HG02884 (cell line): ENCODE data around the gene IMPG2.
"Not testable (repeated sequence)": the region's sequence is repeated elsewhere in the genome, so short reads cannot be mapped to it uniquely, and the experiment has no call there.

ENCODE experiments used
- ATAC-seq: cut with Tn5 transposase; IDR thresholded peaks from one replicate; pipeline ENCODE4 v1.9.1; 2021; ENCODE audit warnings: mild to moderate bottlenecking, moderate library complexity; ENCODE audit not compliant: unreplicated experiment

The IMPG2 gene

DNA sequence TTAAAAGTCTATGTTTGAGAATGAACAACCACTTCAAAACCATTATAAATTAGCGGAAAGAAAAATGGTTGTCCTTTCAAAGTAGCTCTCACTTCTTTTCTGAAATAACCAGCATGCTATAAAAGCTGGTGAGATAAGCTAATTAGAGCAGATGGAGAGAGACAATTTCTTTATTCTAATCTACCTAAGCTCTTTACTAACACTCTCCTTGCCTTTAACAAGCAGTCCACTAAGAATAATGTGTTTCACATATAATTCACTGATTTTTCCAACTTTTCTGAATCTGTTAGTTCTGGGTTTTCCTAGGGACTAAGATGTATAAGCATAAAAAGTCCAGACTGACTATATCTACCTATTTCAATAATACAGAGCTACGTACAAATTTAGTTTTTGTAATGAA lies at the start of gene IMPG2:
TSS of gene IMPG2 (minus strand) at position 101 of the 400 bp plus-strand sequence. CDS start 203 bp downstream, outside the sequence.
- no peak for ATAC-seq

- no peak for ATAC-seq
Measured at GRCh38 chr3:101362406-101362805, 42.0 kb upstream of the IMPG2 start.

DNA sequence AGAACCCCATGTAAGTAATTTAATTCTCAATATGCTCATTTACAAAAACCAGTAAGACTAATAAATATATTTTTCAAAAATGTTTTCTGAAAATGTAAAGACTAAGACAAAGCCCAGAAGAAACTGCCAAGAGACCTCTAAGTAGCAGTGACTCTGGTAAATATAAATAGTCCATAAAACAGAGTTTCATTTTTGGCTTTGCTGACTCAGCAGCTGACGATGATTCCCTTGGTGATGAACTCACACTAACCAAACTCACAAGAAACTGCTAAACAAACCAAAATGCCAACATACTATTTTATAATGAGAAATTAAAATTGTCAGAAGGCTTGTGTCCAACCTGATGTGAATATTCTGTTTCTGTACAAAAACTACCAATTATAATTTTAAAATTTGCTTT lies 31.5 kb upstream of the IMPG2 start:
- no peak for ATAC-seq

GRCh38 chr3:101340591-101340990 lies 20.2 kb upstream of the IMPG2 start:
- no peak for ATAC-seq

- no peak for ATAC-seq
Measured at GRCh38 chr3:101333883-101334282, 13.5 kb upstream of the IMPG2 start.

- no peak for ATAC-seq
Measured at GRCh38 chr3:101329016-101329673, 8.8 kb upstream of the IMPG2 start.

GRCh38 chr3:101325393-101326134 lies 5.2 kb upstream of the IMPG2 start:
- no peak for ATAC-seq

DNA sequence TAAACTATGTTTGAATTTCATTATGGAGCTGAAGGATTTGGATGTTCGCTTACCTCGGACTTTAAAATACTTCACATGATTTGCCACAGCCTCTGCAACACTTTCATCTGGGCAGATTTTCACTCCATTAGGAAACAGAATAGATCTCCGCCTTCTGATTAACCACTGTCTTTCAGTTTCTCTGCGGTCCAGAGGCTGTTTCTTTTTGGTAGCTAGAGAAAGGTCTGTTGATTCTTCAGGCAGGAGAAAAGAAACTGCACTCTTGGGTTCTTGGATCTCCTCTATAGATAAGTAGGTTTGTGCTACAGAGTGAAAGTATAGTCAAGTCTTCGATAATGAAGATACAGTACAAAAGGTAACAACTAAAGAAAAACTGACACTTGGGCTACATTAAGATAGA lies 844 bp downstream of the IMPG2 start:
- no peak for ATAC-seq

DNA sequence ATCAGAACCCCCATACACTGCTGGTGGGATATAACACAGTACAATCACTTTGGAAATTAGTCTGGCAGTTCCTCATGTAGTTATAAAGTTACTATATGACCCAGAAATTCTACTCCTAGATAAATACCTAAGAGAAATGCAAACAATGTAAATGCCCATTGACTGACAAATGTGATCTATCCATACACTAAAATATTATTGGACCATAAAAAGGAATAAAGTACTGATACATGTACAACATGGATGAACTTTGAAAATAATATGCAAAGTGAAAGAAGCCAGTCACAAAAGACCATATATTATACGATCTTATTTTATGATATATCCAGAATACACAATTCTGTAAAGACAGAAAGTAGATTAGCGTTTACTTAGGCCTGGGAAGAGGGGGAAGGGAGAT lies 7.8 kb downstream of the IMPG2 start:
- ATAC-seq = no peak

DNA sequence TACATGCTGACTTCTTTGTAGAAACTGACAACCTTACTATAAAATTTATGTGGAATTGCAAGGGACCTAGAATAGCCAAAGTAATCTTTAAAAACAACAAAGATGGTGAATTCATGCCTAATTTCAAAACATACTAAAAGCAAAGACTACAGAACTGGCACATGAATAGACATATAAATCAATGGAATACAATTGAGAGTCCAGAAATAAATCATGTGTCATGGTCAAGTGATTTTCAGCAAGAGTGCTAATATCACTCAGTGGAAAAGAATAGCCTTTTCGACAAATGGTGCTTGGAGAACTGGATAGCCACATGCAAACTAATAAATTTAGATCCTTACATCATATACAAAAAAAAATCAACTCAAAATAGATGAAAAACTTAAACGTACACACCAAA lies 8.7 kb downstream of the IMPG2 start:
- no peak for ATAC-seq

DNA sequence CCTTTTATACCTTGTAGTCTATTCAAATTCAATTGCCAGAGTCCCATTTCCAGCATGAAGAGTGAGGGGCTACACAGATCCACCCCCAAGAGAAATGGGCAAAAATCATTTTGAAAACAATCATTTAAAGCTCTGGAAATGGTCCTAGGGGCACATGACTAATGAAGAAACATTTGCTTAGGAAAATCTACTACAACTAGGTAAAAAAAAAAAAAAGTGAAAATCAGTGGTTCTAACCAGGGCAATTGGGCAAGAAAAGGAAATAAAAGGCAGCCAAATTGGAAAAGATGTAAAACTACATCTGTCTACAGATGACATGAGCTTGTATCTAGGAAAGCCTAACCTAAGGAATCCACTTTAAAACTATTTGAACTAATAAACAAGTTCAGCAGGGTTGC lies 9.4 kb downstream of the IMPG2 start:
- ATAC-seq = no peak

DNA sequence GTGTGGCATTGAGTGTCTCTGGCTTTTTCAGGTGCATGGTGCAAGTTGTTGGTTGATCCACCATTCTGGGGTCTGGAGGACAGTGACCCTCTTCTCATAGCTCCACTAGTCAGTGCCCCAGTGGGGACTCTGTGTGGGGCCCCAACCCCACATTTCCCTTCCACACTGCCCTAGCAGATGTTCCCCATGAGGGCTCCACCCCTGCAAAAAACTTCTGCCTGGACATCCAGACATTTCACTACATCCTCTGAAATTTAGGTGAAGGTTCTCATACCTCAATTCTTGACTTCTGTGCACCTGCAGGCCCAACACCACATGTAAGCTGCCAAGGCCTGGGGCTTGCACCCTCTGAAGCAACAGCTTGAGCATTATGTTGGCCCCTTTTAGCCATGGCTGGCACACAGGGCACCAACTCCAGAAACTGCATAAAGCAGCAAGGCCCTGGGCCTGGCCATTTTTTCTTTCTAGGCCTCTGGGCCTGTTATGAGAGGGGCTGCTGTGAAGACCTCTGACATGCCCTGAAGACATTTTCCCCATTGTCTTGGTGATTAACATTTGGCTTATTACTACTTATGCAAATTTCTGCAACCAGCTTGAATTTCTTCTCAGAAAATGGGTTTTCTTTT lies 12.1 kb downstream of the IMPG2 start:
- ATAC-seq = not testable (repeated sequence)

DNA sequence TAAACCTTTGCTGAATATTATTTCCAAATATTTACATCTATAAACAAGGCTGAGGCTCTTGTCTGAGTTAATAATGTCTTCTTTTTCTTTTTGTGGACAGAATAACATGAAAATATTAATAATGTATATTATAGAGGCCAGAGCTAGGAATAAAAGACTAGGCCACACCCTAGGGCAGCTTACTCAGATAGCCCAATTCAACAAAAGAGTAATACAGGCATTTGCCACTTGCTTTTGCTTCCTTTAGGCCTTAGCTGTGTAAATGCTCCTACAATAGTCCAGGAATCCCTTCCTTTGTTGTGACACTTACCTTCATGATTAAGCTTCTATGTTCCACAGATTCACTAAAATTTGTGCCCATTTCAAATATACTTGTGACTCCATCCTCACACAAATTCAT lies 16.5 kb downstream of the IMPG2 start:
- ATAC-seq = no peak

- ATAC-seq = peak; percentile 85
Measured at GRCh38 chr3:101303089-101303731, 17.2 kb downstream of the IMPG2 start.

DNA sequence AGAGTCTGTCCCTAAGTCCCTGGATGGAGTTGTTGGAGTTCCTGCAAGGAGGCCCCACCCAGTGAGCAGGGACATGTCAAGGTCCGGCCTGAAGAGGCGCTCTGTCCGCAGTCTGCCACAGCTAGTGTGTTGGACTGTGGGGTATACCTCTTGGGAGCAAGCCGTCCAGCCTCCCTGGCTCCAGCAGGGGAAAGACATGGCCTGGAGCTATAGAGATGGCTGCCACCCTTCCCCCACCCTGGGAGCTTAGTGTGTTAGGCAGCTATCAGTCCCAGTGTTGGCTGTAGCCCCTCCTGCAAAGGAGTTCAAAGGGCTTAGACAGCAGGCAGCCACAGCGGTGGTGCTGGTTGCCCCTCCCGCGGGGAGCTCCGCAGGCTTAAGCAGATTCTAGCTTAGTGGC lies 20.3 kb downstream of the IMPG2 start:
- ATAC-seq = no peak

DNA sequence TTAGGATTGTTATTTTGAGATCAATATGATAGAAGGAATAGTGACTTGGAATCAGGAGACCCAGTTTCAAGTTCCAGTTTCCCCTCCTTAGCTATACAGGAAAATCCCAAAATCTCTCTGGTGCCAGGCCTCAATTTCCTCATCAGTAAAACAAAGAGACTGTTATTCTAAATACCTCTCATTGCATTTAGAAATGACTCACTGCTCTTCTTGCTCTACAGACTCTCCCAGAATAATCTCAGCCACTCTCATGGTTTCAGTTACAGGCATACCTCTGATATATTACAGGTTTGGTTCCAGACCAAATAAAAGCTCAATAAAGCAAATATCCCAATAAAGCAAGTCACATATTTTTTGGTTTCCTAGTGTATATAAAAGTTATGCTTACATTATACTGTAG lies 28.3 kb downstream of the IMPG2 start:
- no peak for ATAC-seq

- ATAC-seq = no peak
Measured at GRCh38 chr3:101288294-101288693, 32.1 kb downstream of the IMPG2 start.

- ATAC-seq = no peak
Measured at GRCh38 chr3:101284757-101285156, 35.6 kb downstream of the IMPG2 start.

DNA sequence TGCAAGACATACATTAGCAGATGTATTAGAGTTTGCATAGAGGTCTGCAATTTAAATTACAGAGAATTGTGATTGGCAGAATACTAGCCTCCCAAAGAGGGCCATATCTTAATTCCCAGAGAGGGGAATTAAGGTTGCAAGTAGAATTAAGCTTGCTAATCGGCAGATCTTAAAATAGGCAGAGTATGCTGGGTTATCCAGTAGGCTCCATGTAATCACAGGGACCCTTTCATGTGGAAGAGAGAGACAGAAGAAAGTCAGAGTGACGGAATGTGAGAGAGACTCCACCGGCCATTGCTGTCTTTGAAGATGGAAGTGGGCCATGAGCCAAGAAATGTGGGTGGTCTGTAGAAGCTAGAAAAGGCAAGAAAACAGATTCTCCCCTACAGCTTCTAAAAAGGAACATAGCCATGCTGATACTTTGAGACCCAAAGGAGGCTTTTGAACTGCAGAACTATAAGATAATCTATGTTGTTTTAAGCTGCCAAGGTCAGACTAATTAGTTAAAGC lies 38.8 kb downstream of the IMPG2 start:
- ATAC-seq = no peak

GRCh38 chr3:101279765-101280385 lies 40.5 kb downstream of the IMPG2 start:
- ATAC-seq = no peak

DNA sequence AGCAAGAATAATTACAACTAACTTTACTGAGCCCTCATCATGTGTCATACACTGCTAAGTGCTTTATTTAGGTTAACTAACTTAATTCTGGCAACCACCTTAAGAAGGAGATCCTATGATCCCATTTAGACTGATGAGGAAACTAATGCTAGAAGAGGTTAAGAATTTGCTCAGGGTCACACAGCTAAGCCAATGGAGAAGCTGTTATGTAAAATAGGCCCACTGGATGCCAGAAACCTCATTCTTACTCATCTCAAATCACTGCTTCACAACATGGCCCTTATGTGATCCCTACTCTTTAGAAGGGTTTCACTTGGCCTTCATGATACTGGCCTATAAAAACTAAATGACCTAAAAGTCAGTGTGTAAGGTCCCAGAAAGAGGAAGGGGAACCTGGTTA lies 41.2 kb downstream of the IMPG2 start:
- no peak for ATAC-seq
